OCI-LY1 (cell line): ENCODE data around the gene PACRG.

Experiments used
- H2AFZ ChIP-seq: fragments of 200-600 bp; sonication (generic), shearing (Covaris generic); 2 replicates; pipeline ENCODE4 v1.6.0; 2014; ENCODE audit warnings: antibody characterized with exemption, mild to moderate bottlenecking, low read length
- H3F3A ChIP-seq: fragments of 200-600 bp; sonication (generic), shearing (Covaris generic); 2 replicates; pipeline ENCODE4 v1.6.0; 2014; ENCODE audit warnings: mild to moderate bottlenecking, antibody characterized with exemption, low read length, moderate library complexity; ENCODE audit not compliant: insufficient read depth
- H3K27ac ChIP-seq: fragments of 200-600 bp; sonication (generic); 2 replicates; pipeline ENCODE4 v1.5.1; 2014; ENCODE audit warnings: low read length, mixed run types, mild to moderate bottlenecking, low read depth; ENCODE audit not compliant: poor library complexity, severe bottlenecking
- H3K27me3 ChIP-seq: fragments of 200-600 bp; sonication (generic); 2 replicates; pipeline ENCODE4 v1.6.0; 2014; ENCODE audit warnings: antibody characterized with exemption, mild to moderate bottlenecking, low read length, moderate library complexity; ENCODE audit not compliant: insufficient read depth
- H3K36me3 ChIP-seq: fragments of 200-600 bp; sonication (generic); 2 replicates; pipeline ENCODE4 v1.6.1; 2014; ENCODE audit warnings: mild to moderate bottlenecking, antibody characterized with exemption, low read length, moderate library complexity, mixed read lengths; ENCODE audit not compliant: insufficient read depth
- H3K4me1 ChIP-seq: fragments of 200-600 bp; sonication (generic); 2 replicates; pipeline ENCODE4 v1.5.1; 2014; ENCODE audit warnings: mild to moderate bottlenecking, low read length, moderate library complexity; ENCODE audit not compliant: insufficient read depth, severe bottlenecking
- H3K4me2 ChIP-seq: fragments of 200-600 bp; sonication (generic), shearing (Covaris generic); 2 replicates; pipeline ENCODE4 v1.6.1; 2014; ENCODE audit warnings: low read length
- H3K4me3 ChIP-seq: fragments of 200-600 bp; sonication (generic); 2 replicates; pipeline ENCODE4 v1.5.1; 2014; ENCODE audit warnings: low read length, low read depth, mild to moderate bottlenecking, mixed read lengths; ENCODE audit not compliant: poor library complexity, severe bottlenecking
- H3K79me2 ChIP-seq: fragments of 200-600 bp; shearing (Covaris generic); 2 replicates; pipeline ENCODE4 v1.6.1; 2016; ENCODE audit warnings: mixed run types, low read length, mixed read lengths; ENCODE audit not compliant: insufficient read depth
- H3K9ac ChIP-seq: fragments of 200-600 bp; sonication (generic), shearing (Covaris generic); 2 replicates; pipeline ENCODE4 v1.6.1; 2014; ENCODE audit warnings: mild to moderate bottlenecking, low read length, mixed read lengths
- H3K9me2 ChIP-seq: fragments of 200-600 bp; sonication (generic), shearing (Covaris generic); 2 replicates; pipeline ENCODE4 v1.6.1; 2014; ENCODE audit warnings: low read depth, mild to moderate bottlenecking, low read length, mixed read lengths
- H3K9me3 ChIP-seq: fragments of 200-600 bp; shearing (Covaris generic); 2 replicates; pipeline ENCODE4 v1.6.1; 2014; ENCODE audit warnings: low read length, mixed read lengths
- H4K20me1 ChIP-seq: fragments of 200-600 bp; sonication (generic), shearing (Covaris generic); 2 replicates; pipeline ENCODE4 v1.6.0; 2016; ENCODE audit warnings: mild to moderate bottlenecking, low read length; ENCODE audit not compliant: insufficient read depth
- EZH2 ChIP-seq: fragments of 200-600 bp; sonication (generic), shearing (Covaris generic); IDR thresholded peaks from 2 replicates; pipeline ENCODE4 v1.8.0; 2017; ENCODE audit warnings: borderline replicate concordance, mixed run types, mild to moderate bottlenecking, antibody characterized with exemption, low read length, moderate library complexity, mixed read lengths
- TF ChIP-seq, protein P1 (sequence below): fragments of 200-600 bp; sonication (generic), shearing (Covaris generic); IDR thresholded peaks from 2 replicates; pipeline ENCODE4 v1.5.1; 2017; ENCODE audit warnings: mild to moderate bottlenecking, antibody characterized with exemption, low read length, moderate library complexity, mixed read lengths

The PACRG gene

DNA sequence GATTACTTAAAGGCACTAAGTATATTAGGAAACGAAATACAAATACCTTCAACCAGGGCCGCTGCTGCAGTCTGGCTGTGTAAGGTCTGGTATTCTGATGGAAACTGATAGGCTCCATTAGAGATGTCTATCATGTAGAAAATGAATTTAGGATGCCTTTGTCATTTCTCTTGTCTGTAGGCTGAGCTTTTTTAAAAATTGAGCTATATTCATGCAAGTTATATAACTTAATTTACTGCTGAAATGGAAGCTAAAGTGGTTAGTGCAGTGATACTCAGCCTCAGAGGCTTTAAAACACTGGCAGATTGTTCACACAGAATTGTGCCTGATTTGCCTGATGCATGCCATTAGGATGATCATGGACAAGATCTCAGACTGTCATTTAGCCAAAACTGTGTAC lies 400.6 kb downstream of the PACRG start:
- H3K27me3 ChIP-seq = no peaks in the 10 kb centered on the region
- H3K9me2 ChIP-seq = no peaks in the 10 kb centered on the region
- H4K20me1 ChIP-seq = no peaks in the 10 kb centered on the region
- no peak overlapping the region for H3K4me3 ChIP-seq
- no peaks in the 10 kb centered on the region for H3K4me1 ChIP-seq
- H3K4me2 ChIP-seq = no peak overlapping the region
- no peak overlapping the region for H2AFZ ChIP-seq
- no peaks in the 10 kb centered on the region for H3K36me3 ChIP-seq
- no peak overlapping the region for H3K27ac ChIP-seq
- H3K9ac ChIP-seq = no peak overlapping the region
- no peaks in the 10 kb centered on the region for H3K9me3 ChIP-seq
- no peaks in the 10 kb centered on the region for H3K79me2 ChIP-seq
- TF ChIP-seq EZH2 = no peak
- TF ChIP-seq, protein P1, sequence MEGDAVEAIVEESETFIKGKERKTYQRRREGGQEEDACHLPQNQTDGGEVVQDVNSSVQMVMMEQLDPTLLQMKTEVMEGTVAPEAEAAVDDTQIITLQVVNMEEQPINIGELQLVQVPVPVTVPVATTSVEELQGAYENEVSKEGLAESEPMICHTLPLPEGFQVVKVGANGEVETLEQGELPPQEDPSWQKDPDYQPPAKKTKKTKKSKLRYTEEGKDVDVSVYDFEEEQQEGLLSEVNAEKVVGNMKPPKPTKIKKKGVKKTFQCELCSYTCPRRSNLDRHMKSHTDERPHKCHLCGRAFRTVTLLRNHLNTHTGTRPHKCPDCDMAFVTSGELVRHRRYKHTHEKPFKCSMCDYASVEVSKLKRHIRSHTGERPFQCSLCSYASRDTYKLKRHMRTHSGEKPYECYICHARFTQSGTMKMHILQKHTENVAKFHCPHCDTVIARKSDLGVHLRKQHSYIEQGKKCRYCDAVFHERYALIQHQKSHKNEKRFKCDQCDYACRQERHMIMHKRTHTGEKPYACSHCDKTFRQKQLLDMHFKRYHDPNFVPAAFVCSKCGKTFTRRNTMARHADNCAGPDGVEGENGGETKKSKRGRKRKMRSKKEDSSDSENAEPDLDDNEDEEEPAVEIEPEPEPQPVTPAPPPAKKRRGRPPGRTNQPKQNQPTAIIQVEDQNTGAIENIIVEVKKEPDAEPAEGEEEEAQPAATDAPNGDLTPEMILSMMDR = no peak
- H3F3A ChIP-seq = no peaks in the 10 kb centered on the region

GRCh38 chr6:163132050-163132750 lies 404.4 kb downstream of the PACRG start:
- Histone ChIP-seq H3K27me3 (no peaks in the 10 kb centered on the region), H2AFZ (no peak overlapping the region), H3K9me2 (no peaks in the 10 kb centered on the region), H4K20me1 (no peaks in the 10 kb centered on the region), H3K9me3 (no peaks in the 10 kb centered on the region), H3K36me3 (no peaks in the 10 kb centered on the region), H3K79me2 (no peaks in the 10 kb centered on the region), H3F3A (no peaks in the 10 kb centered on the region), H3K9ac (no peak overlapping the region), H3K4me3 (no peak overlapping the region), H3K4me2 (no peak overlapping the region), H3K4me1 (no peaks in the 10 kb centered on the region), H3K27ac (no peak overlapping the region)
- TF ChIP-seq EZH2 = no peak
- TF ChIP-seq, protein P1 = no peak

DNA sequence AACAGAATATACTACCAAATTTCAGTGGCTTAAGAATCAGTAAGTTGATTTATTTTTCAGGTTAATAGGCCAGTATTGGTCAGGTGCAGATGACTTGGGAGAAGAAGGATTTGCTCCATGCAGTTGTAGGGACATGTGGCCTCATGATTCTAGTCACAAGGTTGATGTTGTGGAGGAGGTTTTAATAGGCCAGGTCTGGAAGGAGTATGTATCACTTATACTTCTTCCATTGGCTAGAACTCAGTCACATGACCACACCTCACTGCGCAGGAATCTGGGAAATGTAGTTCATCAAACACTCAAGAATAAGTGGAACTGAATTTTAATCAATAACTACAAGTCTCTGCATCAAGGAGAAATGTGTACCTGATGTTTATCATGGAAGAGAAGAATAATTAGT lies 405.2 kb downstream of the PACRG start:
- Histone ChIP-seq H3K4me2 (no peak overlapping the region), H3K9me3 (no peaks in the 10 kb centered on the region), H3K27me3 (no peaks in the 10 kb centered on the region), H3K9ac (no peak overlapping the region), H4K20me1 (no peaks in the 10 kb centered on the region), H3K9me2 (no peaks in the 10 kb centered on the region), H2AFZ (no peak overlapping the region), H3F3A (no peaks in the 10 kb centered on the region), H3K4me1 (no peaks in the 10 kb centered on the region), H3K4me3 (no peak overlapping the region), H3K79me2 (no peaks in the 10 kb centered on the region), H3K36me3 (no peaks in the 10 kb centered on the region), H3K27ac (no peak overlapping the region)
- TF ChIP-seq, protein P1 = no peak
- TF ChIP-seq EZH2 = no peak
